ENCODE data around the gene CNP.

Gene CNP

DNA sequence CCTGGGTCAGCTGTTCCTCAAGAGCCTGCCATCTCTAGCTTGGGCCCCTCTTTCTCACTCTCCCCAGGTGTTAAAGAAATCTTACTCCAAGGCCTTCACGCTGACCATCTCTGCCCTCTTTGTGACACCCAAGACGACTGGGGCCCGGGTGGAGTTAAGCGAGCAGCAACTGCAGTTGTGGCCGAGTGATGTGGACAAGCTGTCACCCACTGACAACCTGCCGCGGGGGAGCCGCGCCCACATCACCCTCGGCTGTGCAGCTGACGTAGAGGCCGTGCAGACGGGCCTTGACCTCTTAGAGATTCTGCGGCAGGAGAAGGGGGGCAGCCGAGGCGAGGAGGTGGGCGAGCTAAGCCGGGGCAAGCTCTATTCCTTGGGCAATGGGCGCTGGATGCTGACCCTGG is 6.8 kb downstream of the CNP start:
- no peak for DNase-seq

DNA sequence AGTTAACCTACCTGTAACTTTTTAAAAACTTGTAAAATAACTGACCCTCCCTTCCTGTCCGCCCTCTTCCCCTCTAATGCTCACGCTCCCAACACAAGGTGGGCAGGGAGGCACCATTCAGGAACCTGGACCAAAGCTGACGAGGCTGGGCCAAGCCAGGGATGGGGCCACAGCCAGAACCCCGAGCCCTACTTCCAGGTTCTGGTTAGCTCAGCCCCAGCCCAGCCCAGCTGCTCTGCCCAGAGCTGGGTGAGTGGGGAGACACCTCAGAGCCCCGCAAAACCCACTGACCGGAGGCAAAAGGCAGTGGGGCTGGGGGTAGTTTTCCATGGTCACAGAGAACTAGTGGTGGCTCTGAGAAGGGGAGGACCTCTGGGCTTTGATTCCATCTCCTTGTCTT is 7.4 kb downstream of the CNP start:
- DNase-seq = no peak

DNA sequence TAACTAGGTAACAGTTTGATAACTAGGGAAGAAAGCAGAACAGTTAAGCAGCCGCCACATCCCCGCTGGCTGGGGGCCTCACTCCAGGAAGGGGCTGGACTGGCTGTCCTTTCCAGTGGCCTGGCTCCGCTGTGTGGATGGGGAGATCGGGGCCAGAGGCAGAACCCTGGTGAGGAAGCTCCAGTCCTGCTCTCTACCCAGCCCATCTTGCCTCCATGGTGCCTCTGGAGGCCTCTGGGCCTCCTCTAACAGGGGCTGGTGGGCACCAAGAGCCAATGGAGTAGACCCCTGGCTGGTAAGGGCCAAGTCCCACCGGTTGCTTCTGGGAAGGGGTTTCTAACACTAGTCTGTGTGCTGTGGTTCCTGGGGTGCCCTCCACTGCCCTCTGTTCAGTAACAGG is 8.1 kb downstream of the CNP start:
- DNase-seq = no peak

- DNase-seq = no peak
Measured at GRCh38 chr17:41975099-41976083, 8.8 kb downstream of the CNP start.

GRCh38 chr17:41976142-41976768 is 9.7 kb downstream of the CNP start:
- no peak for DNase-seq

DNA sequence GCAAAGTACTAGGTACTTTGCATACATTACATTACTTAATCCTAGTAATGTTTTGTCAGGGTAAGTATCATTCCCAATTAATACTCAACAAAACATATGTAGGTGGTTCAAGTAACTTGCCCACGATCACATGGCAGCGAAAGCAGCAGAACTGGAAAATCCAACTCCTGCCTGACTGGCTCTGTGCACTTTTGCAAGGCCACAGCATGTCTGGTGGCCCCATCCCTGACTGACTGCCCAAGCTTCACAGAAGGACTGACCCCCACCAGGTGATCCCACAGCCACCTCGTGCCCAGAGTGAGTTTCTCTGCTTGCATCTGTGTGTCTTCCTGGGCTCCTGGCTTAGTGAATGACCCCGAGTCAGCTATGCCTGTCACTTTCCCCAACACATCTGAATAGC is 11.4 kb downstream of the CNP start:
- DNase-seq = no peak

- no peak for DNase-seq
Measured at GRCh38 chr17:41982026-41982760, 15.6 kb downstream of the CNP start.

DNA sequence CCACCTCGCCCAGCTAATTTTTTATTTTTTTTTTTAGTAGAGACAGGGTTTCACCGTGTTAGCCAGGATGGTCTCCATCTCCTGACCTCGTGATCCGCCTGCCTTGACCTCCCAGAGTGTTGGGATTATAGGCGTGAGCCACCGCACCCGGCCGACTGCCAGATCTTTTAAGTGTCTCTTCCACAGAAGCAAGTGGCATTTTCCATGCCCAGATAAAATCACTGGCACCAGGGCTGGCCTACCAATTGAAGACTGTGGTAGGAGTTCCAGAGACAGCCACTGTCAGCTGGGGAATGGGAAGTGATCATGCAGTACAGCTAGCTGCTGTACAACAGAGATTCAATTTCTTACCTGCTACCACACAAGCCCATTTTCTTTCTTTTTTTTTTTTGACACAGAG is 17.9 kb downstream of the CNP start:
- DNase-seq = no peak

- DNase-seq = no peak
Measured at GRCh38 chr17:41985919-41986318, 19.3 kb downstream of the CNP start.

- DNase-seq = no peak
Measured at GRCh38 chr17:41986634-41987033, 20.0 kb downstream of the CNP start.

- no peak for DNase-seq
Measured at GRCh38 chr17:41987642-41988041, 21.0 kb downstream of the CNP start.

DNA sequence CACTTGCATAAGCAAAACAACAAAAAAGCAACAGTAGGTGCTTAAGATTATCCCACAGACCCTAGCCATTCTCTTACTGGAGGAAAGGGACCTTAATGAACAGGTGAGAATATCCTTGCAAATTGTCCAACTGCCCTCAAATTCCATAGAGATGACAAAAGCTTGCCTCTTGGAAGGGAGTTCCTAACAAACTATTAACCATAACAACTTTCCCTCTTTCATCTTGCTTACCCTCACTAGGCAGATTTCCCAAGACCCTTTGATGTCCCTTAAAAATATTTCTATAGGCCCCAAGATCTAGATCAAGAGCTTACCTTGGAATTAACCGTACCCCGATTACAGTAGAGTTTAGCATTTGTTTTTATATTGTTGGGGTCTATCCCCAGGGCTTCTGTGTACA is 21.8 kb downstream of the CNP start:
- no peak for DNase-seq

GRCh38 chr17:41989702-41990419 is 23.3 kb downstream of the CNP start:
- no peak for DNase-seq

DNA sequence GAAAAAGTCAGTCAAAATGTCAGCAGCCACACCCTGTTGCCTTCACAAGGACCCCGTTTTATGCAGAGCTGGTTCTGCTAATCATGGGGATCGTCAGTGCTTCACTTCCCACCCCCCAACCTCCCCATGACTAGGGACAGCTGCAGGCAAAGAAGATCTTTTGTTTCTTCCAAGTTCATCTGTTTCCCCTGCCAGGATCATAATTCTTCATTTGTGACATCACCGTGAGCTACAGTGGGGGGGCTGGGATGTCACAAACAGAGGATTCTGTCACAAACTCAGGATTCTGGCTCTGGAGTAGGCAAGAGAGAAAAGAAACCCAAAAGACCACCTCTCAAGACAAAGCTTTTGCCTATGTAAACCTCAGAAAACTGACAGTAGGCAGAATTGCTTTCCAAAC is 26.0 kb downstream of the CNP start:
- DNase-seq = no peak

DNA sequence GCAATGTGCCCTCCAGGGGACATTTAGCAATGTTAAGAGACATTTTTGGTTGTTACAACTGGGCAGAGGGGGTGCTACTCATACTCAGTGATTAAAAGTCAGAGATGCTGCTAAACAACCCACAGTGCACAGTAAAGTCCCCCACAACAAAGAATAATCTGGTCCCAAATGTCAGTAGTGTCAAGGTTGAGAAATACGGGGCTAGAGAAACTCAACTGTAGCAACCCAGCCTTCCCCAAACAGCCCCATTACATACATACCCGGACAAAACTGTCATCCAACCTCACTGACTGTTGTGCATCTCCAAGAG is 30.2 kb downstream of the CNP start:
- DNase-seq = no peak

DNA sequence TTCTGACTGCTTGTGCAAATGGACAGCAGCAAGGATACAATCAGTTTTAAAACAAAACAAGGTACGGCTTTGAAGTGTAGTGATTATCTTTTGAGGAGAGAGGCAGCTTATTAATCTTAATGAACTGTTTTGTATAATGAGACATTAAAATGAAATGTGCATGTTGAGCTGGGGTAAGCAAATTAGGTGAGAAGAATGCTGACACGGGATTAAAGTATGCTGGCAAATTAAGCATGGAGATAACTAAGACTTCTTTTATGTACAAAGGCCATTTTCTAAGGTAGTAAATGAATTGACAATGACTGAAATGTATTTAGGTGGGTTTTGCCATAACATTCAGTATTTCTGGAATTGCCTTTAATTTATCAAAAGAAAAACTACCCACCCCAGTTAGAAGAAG is 31.9 kb downstream of the CNP start:
- no peak for DNase-seq

- no peak for DNase-seq
Measured at GRCh38 chr17:42000413-42001133, 34.0 kb downstream of the CNP start.

DNA sequence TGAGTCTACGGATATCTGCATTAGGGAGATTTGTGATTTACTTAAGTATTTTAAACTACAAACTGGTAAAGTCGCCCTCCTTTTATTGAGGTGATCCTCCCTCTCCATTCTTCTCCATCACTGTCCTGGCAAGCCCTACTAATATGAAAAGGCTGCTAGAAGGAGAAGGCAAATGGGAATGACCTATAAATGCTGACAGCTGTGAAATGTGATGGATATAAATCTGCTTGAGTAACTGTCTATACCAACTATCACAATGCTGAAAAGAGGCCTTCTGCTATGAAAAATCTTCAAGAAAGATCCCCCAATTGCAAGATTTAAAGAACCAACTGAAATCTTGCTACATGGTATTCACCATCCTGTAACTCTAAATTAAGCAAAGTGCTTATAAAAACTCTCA is 35.1 kb downstream of the CNP start:
- DNase-seq = no peak

- DNase-seq = no peak
Measured at GRCh38 chr17:42002175-42002791, 35.7 kb downstream of the CNP start.

DNA sequence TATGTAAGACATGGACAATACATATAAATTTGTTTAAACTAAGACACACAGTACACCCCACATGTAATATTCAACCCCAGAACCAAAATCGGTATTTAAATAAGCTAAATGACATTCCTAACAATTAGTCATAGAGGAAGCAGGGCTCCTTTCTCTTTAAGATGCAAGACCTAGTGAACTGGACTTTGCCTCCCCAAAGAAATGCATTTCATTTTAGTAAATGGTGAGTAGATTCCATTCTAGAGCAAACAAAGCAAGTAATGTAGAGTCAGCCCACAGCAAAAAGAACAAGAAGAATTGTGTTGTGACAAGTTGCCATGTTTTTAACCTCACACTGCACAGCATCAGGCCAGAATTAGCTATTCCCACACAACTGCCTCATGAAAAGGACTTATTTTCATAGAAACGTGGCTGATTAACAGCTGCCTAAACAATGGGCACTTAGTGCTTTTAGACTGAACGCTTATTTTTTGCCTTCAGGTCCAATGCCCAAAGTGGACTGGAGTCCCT is 36.3 kb downstream of the CNP start:
- DNase-seq = no peak

DNA sequence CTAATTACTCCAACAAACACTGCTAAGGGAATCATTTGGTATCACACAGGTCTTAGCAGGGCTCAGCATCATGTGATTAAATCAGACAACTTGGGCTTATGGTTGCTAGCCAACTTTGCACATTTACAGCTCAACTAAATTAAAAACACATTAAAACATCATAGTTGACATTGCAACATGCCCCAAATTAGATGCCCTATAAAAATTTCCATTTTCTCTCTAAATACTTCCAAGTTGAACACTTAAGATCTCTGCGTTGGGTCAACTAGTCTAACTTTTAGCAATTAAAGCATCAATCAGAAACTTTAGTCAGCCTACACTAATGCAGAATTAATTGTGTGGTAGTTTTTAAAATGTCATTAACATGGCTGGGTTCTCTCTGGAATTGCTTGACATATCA is 38.6 kb downstream of the CNP start:
- DNase-seq = no peak

- no peak for DNase-seq
Measured at GRCh38 chr17:42009170-42009569, 42.6 kb downstream of the CNP start.
